PFSK-1 (cell line): ENCODE results near the gene FAM111A.

Experiments
- POLR2AphosphoS5 ChIP-seq: IDR thresholded peaks from 2 replicates; pipeline ENCODE4 v1.6.1; 2012; ENCODE audit warnings: low read depth, mild to moderate bottlenecking, control low read depth, low read length, moderate library complexity
- TAF1 ChIP-seq: IDR thresholded peaks from 2 replicates; pipeline ENCODE4 v1.6.1; 2012; ENCODE audit warnings: low read length, control low read depth, borderline replicate concordance; ENCODE audit not compliant: insufficient read depth

- no peak for TF ChIP-seq POLR2AphosphoS5
- no peak for TF ChIP-seq TAF1
Measured at GRCh38 chr11:59183771-59184170, 41.1 kb downstream of the FAM111A start.
